OCI-LY3 (cell line): ENCODE results near the gene CACNG4.

ENCODE experiments used
- CTCF ChIP-seq: fragments of 200-600, 300-600 bp; sonication (generic); IDR thresholded peaks from 2 replicates; pipeline ENCODE4 v1.5.1; 2014; ENCODE audit warnings: antibody characterized with exemption, low read length, low read depth
- EZH2phosphoT487 ChIP-seq: fragments of 200-600 bp; shearing (Covaris generic); IDR thresholded peaks from 2 replicates; pipeline ENCODE4 v1.6.1; 2018; ENCODE audit warnings: antibody characterized with exemption, mixed run types, low read depth

DNA sequence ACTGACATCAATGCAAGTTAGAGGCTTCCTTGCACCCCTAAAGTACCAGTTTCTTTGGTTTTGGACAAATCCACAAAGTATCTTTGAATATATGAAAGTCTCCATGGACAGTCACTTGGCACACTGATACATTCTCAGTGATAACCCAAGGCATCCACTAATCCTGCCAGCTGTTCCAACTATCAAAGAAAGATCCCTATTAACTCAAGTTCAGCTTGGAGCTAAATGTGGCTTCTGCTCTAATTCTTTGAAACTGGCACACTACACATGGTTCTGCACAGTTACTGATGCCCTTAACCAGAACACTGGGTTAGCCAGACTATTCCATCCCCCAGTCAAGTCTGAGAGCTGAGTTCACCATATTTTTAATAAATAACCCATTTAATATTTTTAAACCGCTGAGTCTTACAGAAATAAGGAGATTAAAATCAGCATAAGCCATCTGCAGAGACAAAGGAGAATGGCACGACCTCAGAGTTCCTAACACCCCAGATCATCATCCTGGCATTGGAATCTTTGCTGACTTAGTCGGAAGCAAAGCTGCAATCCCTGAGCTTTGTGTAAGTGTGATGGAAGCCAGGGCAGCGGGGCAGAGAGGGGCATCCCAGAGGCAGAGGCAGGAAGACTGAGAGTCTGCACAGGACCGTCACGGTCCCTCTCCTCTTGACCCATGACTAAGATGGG is 86.1 kb downstream of the CACNG4 start:
- no peak for TF ChIP-seq CTCF
- TF ChIP-seq EZH2phosphoT487: no peak
